ENCODE results near the gene LMAN1L.
A peak's percentile ranks its signal among the peaks of the same experiment; 100 is the strongest.
"Not testable (repeated sequence)": the region's sequence is repeated elsewhere in the genome, so short reads cannot be mapped to it uniquely, and the experiment has no call there.

Gene LMAN1L

GRCh38 chr15:74782259-74783071 lies 30.2 kb upstream of the LMAN1L start:
- DNase-seq: no peak

GRCh38 chr15:74783072-74783807 lies 29.4 kb upstream of the LMAN1L start:
- DNase-seq: peak; percentile 82

GRCh38 chr15:74783808-74784175 lies 28.8 kb upstream of the LMAN1L start:
- no peak for DNase-seq

GRCh38 chr15:74784426-74785193 lies 28.0 kb upstream of the LMAN1L start:
- no peak for DNase-seq

- no peak for DNase-seq
Measured at GRCh38 chr15:74785194-74786032, 27.2 kb upstream of the LMAN1L start.

GRCh38 chr15:74786081-74786480 lies 26.6 kb upstream of the LMAN1L start:
- DNase-seq: not testable (repeated sequence)

GRCh38 chr15:74786551-74787165 lies 26.0 kb upstream of the LMAN1L start:
- no peak for DNase-seq

- peak; percentile 96 for DNase-seq
Measured at GRCh38 chr15:74787251-74788041, 25.2 kb upstream of the LMAN1L start.

GRCh38 chr15:74788042-74788682 lies 24.5 kb upstream of the LMAN1L start:
- DNase-seq: no peak

- peak; percentile 20 for DNase-seq
Measured at GRCh38 chr15:74788683-74789151, 23.9 kb upstream of the LMAN1L start.

- no peak for DNase-seq
Measured at GRCh38 chr15:74789171-74789631, 23.4 kb upstream of the LMAN1L start.

GRCh38 chr15:74789741-74790079 lies 22.9 kb upstream of the LMAN1L start:
- no peak for DNase-seq

GRCh38 chr15:74790080-74790916 lies 22.3 kb upstream of the LMAN1L start:
- peak; percentile 66 for DNase-seq

GRCh38 chr15:74791007-74791406 lies 21.6 kb upstream of the LMAN1L start:
- no peak for DNase-seq

GRCh38 chr15:74791667-74792066 lies 21.0 kb upstream of the LMAN1L start:
- no peak for DNase-seq

- DNase-seq: no peak
Measured at GRCh38 chr15:74792227-74793016, 20.2 kb upstream of the LMAN1L start.

GRCh38 chr15:74793135-74794028 lies 19.3 kb upstream of the LMAN1L start:
- no peak for DNase-seq
